Head of caudate nucleus (tissue), 42 donors: ENCODE measurements around the gene TROAP.
"Not testable (repeated sequence)": the region's sequence is repeated elsewhere in the genome, so short reads cannot be mapped to it uniquely, and the experiment has no call there.

Experiments
- DNase-seq, 42 donors: peaks; one replicate each; pipeline versions ENCODE4 v3.0.0 to v3.0.0-alpha.2; 2020 to 2021; ENCODE audit warnings: mixed read lengths in 7 of 42
- intact Hi-C: fragments of 100-400 bp; cut with DNase I; formaldehyde crosslinking; loops from one replicate; pipeline ENCODE4 v1.15.0; 2022

The TROAP gene

DNA sequence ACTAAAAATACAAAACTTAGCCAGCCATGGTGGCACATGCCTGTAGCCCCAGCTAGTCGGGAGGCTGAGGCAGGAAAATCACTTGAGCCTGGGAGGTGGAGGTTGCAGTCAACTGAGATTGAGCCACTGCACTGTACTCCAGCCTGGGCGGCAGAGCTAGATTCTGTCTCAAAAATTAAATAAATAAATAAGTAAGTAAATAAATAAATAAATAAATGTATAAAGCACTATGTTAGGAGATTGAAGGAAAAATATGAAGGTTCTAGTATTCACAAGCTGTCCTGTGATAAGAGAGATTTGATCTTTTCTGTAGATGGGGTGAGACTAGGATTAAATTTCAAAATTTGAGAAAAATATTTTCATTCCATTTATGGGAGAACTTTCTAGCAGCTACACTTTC is 29.3 kb downstream of the TROAP start:
- intact Hi-C loops: no loop called here
- peak in 1 of 42 donors; percentile 21 for DNase-seq

- no peak for DNase-seq
- intact Hi-C loops: loop anchor here (5.0 kb wide), 1 partner anchor 161 kb away; no protein-coding TSS in a partner anchor
Observed at GRCh38 chr12:49355913-49356312, 32.9 kb downstream of the TROAP start.

DNA sequence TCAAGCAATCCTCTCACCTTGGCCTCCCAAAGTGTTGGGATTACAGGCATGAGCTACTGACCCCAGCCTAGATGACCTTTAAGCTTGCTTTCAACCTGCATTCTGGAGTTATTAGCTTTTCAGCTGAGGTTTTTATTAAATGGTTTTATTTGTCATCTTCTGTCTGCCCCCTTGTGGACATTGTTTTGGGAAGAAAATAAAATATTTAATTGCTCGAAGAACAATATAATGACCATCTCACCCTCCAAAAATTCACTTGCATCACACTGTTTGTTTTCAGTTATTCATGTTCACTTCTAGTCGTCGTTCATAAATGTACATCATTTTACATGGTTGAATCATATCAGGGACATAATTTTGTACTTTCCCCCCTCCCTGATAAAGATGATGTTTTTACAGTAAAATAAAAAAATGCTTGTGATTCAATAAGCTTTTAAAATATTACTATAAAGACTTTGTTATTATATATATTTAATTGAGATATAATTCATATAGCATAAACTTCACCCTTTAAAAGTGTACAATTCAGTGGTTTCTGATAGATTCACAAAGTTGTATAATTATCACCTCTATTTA is 34.1 kb downstream of the TROAP start:
- DNase-seq: no peak
- intact Hi-C loops: loop anchor here (5.0 kb wide), 1 partner anchor 160 kb away; no protein-coding TSS in a partner anchor

- intact Hi-C loops: loop anchor here (5.0 kb wide), 1 partner anchor 159 kb away; no protein-coding TSS in a partner anchor
- peak in 22 of 42 donors; percentile 31 to 83 (median 58) for DNase-seq
Observed at GRCh38 chr12:49358483-49359141, 35.6 kb downstream of the TROAP start.

DNA sequence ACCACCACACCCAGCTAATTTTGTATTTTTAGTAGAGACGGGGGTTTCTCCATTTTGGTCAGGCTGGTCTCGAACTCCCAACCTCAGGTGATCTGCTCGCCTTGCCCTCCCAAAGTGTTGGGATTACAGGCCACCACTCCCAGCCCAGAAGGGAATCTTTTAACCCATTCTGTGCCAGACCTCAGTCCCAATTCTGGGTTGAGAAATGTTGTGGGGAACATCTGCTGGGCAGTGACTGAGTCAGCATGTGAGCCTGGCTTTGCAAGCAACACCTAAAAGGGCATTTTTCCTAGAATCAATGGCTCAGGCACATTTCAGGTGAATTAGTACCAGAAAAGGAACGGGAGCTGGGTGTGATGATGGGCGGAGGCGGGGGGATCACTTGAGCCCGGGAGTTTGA is 36.6 kb downstream of the TROAP start:
- no peak for DNase-seq
- intact Hi-C loops: loop anchor here (5.0 kb wide), 1 partner anchor 158 kb away; no protein-coding TSS in a partner anchor

- intact Hi-C loops: no loop called here
Observed at GRCh38 chr12:49362077-49362476, 39.0 kb downstream of the TROAP start.

GRCh38 chr12:49364989-49365388 is 41.9 kb downstream of the TROAP start:
- intact Hi-C loops: no loop called here
- DNase-seq: no peak

More at GRCh38 chr12:49362077-49362476, 39.0 kb downstream of the TROAP start:
- no peak for DNase-seq

- intact Hi-C loops: no loop called here
Observed at GRCh38 chr12:49365542-49365941, 42.5 kb downstream of the TROAP start.

GRCh38 chr12:49366096-49366651 is 43.1 kb downstream of the TROAP start:
- intact Hi-C loops: no loop called here
- DNase-seq: no peak

More at GRCh38 chr12:49365542-49365941, 42.5 kb downstream of the TROAP start:
- no peak for DNase-seq

DNA sequence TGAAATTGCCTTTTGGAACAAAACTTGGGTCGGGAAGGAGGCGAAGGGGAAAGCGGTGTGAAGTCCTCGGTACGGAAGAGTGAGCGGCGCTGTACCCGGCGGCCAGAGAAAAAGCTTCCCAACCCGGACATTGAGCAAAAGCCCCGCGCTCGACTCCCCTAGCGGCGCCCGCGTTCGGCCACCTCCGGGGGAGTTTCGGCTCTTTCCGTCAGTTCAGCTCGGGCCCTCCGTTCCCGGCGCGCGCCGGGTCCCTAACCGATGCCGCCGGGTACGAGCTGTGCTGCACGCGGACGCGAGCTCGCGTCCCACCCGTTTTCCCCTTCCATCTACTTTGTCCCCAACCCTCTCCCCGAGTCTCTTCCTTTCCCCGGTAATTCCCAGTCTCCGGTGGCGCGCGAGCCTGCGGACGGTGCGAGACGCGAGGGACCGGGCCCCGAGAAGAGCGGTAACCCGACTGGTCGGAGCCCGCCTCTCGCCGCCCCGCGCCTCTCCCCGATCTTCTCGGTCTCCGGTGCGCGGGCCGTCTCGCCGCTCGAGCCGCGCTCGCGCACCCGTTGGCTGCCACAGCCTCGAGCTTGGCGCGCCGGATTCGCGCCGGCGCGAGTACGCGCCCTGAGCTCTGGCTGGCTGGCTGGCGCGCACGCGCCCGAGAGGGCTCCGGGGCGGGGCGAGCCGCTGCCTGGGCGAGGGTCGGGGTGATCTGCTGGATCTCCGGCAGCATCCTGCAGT is 43.8 kb downstream of the TROAP start:
- peak; percentile 39 to 93 (median 86) for DNase-seq
- intact Hi-C loops: no loop called here

GRCh38 chr12:49367381-49368239 is 44.6 kb downstream of the TROAP start, which contains the start of gene SPATS2:
Gene SPATS2 (plus strand): TSS chr12:49367462. CDS start chr12:49461013, 93,551 bp downstream.
- peak in 17 of 42 donors; percentile 8 to 65 (median 31) for DNase-seq
- intact Hi-C loops: no loop called here

- intact Hi-C loops: no loop called here
- DNase-seq: no peak
Observed at GRCh38 chr12:49368240-49368600, 45.2 kb downstream of the TROAP start.

- no peak for DNase-seq
- intact Hi-C loops: no loop called here
Observed at GRCh38 chr12:49369411-49370145, 46.5 kb downstream of the TROAP start.

- no peak for DNase-seq
- intact Hi-C loops: no loop called here
Observed at GRCh38 chr12:49370539-49370938, 47.5 kb downstream of the TROAP start.

GRCh38 chr12:49375406-49375805 is 52.4 kb downstream of the TROAP start:
- intact Hi-C loops: no loop called here
- DNase-seq: no peak

DNA sequence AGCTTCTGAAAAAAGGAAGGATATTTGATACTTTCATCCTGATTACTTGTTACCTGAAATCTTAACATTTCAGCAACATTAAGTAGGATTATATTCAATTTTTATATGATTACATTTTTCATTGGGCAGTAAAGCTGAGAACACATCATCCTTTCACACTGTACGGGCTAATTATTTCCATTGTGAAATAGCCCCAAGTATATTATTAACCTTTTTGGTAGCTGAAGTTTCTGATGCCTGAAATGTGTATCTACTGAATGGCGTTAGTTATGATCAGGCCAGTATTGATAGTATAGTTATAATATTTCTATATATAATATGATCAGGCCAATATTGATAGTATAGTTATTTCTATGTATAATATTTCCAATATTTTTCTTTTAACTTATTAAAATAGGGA is 54.3 kb downstream of the TROAP start:
- intact Hi-C loops: no loop called here
- no peak for DNase-seq

- DNase-seq, intact Hi-C loops: not testable (repeated sequence)
Observed at GRCh38 chr12:49380184-49380583, 57.1 kb downstream of the TROAP start.
